ENCODE data around the gene ZFHX3. TPM values are rescaled to one million over a fixed set of nuclear protein-coding genes. Genes with fewer than 3 reads are reported as not detected.
"Not testable (repeated sequence)": the region's sequence is repeated elsewhere in the genome, so short reads cannot be mapped to it uniquely, and the experiment has no call there.

ZFHX3 gene
- total RNA-seq, 2 experiments from 2014 or later = 0.38 to 0.43 TPM

DNA sequence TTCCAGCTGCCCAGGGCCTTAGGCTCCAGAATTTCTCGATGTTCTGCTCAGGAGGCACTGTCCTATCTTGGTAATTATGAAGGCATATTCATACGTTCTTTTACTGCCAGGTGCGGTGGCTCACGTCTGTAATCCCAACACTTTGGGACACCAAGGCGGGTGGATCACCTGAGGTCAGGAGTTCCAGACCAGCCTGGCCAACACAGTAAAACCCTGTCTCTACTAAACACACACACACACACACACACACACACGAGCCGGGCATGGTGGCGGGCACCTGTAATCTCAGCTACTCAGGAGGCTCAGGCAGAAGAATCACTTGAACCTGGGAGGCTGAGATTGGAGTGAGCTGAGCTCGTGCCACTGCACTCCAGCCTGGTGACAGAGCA lies 52.1 kb downstream of the ZFHX3 start:
- H3K4me1 Mint-ChIP-seq; DNase-seq; POLR2A ChIA-PET; H3K36me3 Mint-ChIP-seq (ENCODE audit: low read depth); H3K4me3 Mint-ChIP-seq; H3K27me3 Mint-ChIP-seq; H3K27ac Mint-ChIP-seq; CTCF ChIA-PET: not testable (repeated sequence)
- peaks cover 13% of the 10 kb centered on the region for H3K9me3 Mint-ChIP-seq

DNA sequence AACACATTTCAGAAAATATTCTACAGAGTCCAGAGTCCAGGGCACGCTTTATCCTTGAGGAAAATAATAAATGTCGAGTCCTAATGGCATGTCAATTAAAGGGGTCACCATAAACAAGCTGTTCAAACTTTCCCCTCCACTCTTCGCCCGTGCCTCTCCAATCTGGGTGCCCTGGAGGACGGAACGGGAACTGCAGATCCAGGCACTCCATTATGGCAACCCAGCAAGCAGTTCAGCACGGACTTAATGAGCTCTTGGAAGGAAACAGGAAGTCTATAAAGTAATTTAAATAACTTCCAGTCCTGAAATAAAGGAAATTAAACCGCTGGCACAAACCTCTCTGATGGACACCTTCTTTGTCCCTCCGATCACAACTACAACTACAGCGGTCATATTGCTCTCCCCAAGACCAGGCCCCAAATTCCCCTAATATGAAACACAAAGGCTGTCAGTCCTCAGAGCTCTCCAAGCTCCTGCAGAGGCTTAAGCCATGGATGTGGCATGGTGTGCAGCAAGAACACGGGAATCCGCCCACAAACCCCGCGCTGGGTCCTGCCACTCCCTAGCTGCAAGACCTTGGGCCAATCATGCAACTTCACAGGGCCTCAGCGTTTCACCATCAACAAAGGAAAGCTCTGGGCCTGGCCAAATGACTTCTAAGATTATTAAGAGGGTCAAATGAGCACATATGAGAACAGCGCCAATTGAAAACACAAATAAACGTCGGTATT lies 52.6 kb downstream of the ZFHX3 start:
- Mint-ChIP-seq H3K9me3 (peaks cover 8% of the 10 kb centered on the region), H3K27me3 (no peaks in the 10 kb centered on the region), H3K27ac (no peak overlapping the region), H3K36me3 (ENCODE audit: low read depth) (no peaks in the 10 kb centered on the region), H3K4me3 (no peak overlapping the region), H3K4me1 (no peaks in the 10 kb centered on the region)
- CTCF ChIA-PET = interaction anchor here (2.0 kb wide), 1 partner anchor 138 kb away, joined by 5 read pairs; no protein-coding TSS in a partner anchor
- POLR2A ChIA-PET = no interaction called here
- no peak for DNase-seq

DNA sequence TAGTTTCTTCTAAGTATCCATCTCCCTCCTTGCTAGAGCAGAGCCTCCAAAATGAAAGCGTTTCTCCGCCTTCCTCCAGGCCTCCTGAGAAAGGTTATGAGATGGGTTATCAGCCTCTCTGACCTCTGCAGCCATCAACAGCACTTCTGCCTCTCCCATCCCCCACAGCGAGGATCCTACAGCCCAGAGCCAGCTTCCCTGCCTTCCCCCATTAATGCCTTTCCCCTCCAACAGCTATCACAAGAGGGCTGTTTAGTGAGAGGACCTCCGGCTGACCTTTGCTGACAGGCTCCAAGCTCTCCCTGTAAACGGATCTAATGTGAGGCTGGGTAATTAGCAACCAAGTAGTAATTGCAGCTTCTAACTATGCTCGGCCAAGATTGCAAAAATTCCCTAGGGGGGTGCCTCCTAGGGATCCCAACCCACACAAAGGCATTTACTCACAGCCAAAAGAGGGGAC lies 55.8 kb downstream of the ZFHX3 start:
- no peaks in the 10 kb centered on the region for H3K4me1 Mint-ChIP-seq
- no peak overlapping the region for H3K27ac Mint-ChIP-seq
- no peaks in the 10 kb centered on the region for H3K27me3 Mint-ChIP-seq
- no peaks in the 10 kb centered on the region for H3K36me3 Mint-ChIP-seq (ENCODE audit: low read depth)
- DNase-seq = no peak
- CTCF ChIA-PET = no interaction called here
- POLR2A ChIA-PET = no interaction called here
- H3K9me3 Mint-ChIP-seq = no peaks in the 10 kb centered on the region
- no peak overlapping the region for H3K4me3 Mint-ChIP-seq

DNA sequence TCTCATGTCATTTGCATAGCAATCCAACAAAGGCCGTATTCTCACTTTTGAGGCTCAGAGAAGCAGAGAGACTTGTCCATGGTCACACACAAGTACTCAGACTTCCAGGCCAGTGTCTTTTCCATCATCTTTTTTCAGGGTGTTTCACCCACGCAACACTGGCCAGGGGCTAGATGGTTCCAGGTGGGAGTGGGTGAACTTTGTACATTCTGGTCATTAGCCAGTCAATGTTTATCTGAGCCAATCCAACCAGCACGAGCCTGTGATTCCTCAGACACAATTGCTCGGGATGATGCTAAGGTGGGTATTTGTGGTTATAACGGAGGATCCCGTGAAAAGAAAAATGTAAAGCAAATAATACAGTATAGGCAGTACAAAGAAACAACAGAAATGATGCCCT lies 56.3 kb downstream of the ZFHX3 start:
- H3K27ac Mint-ChIP-seq = no peak overlapping the region
- H3K27me3 Mint-ChIP-seq = no peaks in the 10 kb centered on the region
- ChIA-PET CTCF (no interaction called here), POLR2A (no interaction called here)
- H3K36me3 Mint-ChIP-seq (ENCODE audit: low read depth) = no peaks in the 10 kb centered on the region
- no peak for DNase-seq
- H3K9me3 Mint-ChIP-seq = no peaks in the 10 kb centered on the region
- no peak overlapping the region for H3K4me3 Mint-ChIP-seq
- no peaks in the 10 kb centered on the region for H3K4me1 Mint-ChIP-seq

DNA sequence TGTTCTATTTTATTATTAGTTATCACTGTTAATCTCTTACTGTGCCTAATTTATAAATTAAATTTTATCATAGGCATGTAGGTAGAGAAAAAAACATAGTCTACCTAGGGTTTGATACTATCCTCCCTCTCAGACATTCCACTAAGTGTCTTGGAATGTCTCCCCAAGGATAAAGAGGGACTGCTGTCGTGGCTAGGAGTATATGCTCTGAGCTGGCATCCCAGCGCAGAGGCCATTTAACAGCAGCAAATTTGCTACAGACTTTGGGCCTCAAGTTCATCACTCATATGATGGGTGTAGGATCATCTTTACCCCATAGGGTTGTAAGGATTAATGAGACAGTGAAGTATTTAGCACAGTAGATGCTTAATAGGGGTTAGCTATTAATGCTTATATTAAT lies 56.7 kb downstream of the ZFHX3 start:
- H3K4me1 Mint-ChIP-seq = no peaks in the 10 kb centered on the region
- POLR2A ChIA-PET = no interaction called here
- H3K27me3 Mint-ChIP-seq = no peaks in the 10 kb centered on the region
- H3K36me3 Mint-ChIP-seq (ENCODE audit: low read depth) = no peaks in the 10 kb centered on the region
- DNase-seq = no peak
- H3K4me3 Mint-ChIP-seq = no peak overlapping the region
- H3K27ac Mint-ChIP-seq = no peak overlapping the region
- CTCF ChIA-PET = no interaction called here
- no peaks in the 10 kb centered on the region for H3K9me3 Mint-ChIP-seq

DNA sequence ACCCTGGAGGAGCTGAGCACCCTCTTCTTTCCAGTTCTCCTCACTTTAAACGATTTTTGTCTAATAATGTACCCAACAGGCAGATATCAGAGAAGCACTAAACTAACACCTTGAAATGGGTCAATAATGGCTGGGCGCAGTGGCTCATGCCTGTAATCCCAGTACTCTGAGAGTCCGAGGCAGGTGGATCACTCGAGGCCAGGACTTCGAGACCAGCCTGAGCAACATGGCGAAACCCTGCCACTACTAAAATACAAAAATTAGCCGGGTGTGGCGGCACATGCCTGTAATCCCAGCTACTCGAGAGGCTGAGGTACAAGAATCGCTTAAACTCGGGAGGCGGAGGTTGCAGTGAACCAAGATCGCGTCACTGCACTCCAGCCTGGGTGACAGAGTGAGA lies 57.4 kb downstream of the ZFHX3 start:
- no peak for DNase-seq
- no peaks in the 10 kb centered on the region for H3K9me3 Mint-ChIP-seq
- no peaks in the 10 kb centered on the region for H3K36me3 Mint-ChIP-seq (ENCODE audit: low read depth)
- POLR2A ChIA-PET = interaction anchor here (0.6 kb wide), 1 partner anchor 69 kb away, joined by 3 read pairs; no protein-coding TSS in a partner anchor
- H3K27me3 Mint-ChIP-seq = no peaks in the 10 kb centered on the region
- CTCF ChIA-PET = no interaction called here
- H3K27ac Mint-ChIP-seq = no peak overlapping the region
- H3K4me1 Mint-ChIP-seq = no peaks in the 10 kb centered on the region
- no peak overlapping the region for H3K4me3 Mint-ChIP-seq

DNA sequence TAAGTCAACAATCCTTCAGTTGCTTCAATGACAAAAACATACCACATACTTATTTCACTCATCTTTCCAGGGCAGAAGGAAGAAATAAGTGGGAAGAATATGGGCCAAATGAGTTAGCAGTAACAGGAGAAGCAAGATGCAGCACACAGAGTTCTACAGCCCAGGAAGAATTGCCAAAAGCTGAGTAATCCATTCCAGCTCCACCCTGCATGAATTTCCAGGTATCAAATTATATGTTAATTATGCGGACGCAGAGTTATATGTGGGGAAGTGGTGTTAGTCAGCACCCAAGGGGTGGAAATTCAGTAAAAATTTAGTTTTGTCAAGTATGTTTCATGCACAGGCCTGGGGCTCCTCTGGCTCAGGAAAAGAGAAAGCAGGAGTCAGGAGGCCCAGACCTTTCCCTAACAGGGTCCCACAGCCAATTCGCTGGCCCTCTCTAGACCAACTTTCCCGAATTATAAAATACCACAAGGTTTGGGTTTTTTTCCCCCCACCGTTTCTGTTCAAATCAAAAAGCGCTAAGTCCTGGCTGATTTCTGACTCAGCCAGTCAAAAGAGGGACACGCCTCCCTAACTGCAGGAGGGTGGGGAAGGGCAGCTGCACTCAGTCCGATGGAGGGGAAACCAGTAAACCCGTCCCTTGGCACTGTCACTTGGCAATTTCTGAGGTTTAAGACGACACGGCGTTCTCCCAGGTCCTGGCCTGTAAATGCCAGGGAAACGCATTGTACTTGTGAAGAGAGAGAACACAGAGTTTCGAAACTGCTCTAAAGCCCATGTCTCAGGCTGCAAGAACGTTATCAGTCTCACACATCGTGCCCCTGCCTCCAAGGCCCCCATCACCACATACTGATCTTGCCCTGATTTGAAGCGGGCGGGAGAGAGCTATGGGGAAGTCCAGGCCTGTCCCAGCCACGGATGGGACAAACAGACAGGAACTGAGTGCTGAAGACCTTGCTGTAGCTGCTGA lies 58.1 kb downstream of the ZFHX3 start:
- POLR2A ChIA-PET = interaction anchor here (0.6 kb wide), 1 partner anchor 69 kb away, joined by 3 read pairs; no protein-coding TSS in a partner anchor

DNA sequence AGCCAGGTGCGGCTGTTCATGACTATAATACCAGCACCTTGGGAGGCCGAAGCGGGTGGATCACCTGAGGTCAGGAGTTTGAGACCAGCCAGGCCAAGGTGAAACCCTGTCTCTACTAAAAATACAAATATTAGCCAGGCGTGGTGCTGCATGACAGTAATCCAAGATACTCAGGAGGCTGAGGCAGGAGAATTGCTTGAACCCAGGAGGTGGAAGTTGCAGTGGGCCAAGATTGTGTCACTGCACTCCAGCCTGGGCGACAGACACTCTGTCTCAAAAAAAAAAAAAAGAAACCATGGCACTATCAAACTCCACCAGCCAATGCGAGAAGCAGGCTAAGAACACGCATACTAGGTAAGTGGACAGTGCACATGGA lies 58.7 kb downstream of the ZFHX3 start:
- H3K27me3 Mint-ChIP-seq, POLR2A ChIA-PET: not testable (repeated sequence)

More for the DNA sequence above, 58.1 kb downstream of the ZFHX3 start:
- H3K4me3 Mint-ChIP-seq = no peak overlapping the region
- no peaks in the 10 kb centered on the region for H3K36me3 Mint-ChIP-seq (ENCODE audit: low read depth)
- no peaks in the 10 kb centered on the region for H3K9me3 Mint-ChIP-seq
- DNase-seq = no peak
- CTCF ChIA-PET = no interaction called here
- H3K27ac Mint-ChIP-seq = no peak overlapping the region
- H3K27me3 Mint-ChIP-seq = no peaks in the 10 kb centered on the region
- H3K4me1 Mint-ChIP-seq = no peaks in the 10 kb centered on the region

DNA sequence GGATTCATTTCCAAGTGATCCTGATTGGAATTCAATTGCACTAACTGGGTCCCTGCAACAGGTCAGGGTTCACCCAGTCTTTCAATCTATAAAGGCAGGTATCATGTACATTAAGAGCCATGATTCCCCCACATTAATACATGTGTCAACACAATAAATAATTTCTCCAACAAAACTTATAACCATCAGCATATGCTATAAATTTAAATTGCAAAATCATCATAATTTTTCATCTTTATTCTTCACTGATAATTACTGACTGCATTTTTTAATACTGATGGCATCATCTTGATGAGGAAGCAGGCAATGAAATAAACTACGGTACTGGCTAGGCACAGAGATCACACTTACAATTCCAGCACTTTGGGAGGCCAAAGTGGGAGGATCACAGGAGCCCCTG lies 59.4 kb downstream of the ZFHX3 start:
- Mint-ChIP-seq H3K9me3 (no peaks in the 10 kb centered on the region), H3K27me3 (no peaks in the 10 kb centered on the region), H3K4me3 (no peak overlapping the region), H3K36me3 (ENCODE audit: low read depth) (no peaks in the 10 kb centered on the region), H3K4me1 (no peaks in the 10 kb centered on the region), H3K27ac (no peak overlapping the region)
- ChIA-PET CTCF (no interaction called here), POLR2A (no interaction called here)
- no peak for DNase-seq

More for the DNA sequence above, 58.7 kb downstream of the ZFHX3 start:
- H3K27ac Mint-ChIP-seq; H3K9me3 Mint-ChIP-seq; H3K4me3 Mint-ChIP-seq; H3K36me3 Mint-ChIP-seq (ENCODE audit: low read depth); DNase-seq; CTCF ChIA-PET; H3K4me1 Mint-ChIP-seq: not testable (repeated sequence)

DNA sequence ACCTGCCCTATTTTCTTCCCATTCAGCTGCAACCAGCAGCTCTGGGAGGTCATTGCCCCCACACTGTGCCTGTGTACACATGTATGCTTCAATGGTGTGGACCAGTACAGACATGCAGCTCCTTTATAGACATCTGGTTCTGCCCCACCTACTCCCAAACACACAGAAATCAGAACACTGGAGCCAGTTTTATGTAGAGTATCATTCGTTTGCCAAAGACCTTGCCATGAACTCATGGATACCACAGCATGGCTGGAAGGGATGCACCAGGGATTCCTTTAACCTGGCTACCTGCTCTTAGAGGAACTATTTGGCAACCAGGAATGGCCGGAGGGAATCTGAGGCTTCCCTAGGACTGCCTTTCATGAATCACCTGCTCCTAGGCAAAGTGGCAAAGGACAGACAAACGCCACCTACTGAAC lies 60.4 kb downstream of the ZFHX3 start:
- Mint-ChIP-seq H3K4me1 (no peaks in the 10 kb centered on the region), H3K27ac (no peak overlapping the region), H3K36me3 (ENCODE audit: low read depth) (no peaks in the 10 kb centered on the region), H3K4me3 (no peak overlapping the region), H3K27me3 (no peaks in the 10 kb centered on the region), H3K9me3 (no peaks in the 10 kb centered on the region)
- ChIA-PET CTCF (no interaction called here), POLR2A (no interaction called here)
- no peak for DNase-seq

DNA sequence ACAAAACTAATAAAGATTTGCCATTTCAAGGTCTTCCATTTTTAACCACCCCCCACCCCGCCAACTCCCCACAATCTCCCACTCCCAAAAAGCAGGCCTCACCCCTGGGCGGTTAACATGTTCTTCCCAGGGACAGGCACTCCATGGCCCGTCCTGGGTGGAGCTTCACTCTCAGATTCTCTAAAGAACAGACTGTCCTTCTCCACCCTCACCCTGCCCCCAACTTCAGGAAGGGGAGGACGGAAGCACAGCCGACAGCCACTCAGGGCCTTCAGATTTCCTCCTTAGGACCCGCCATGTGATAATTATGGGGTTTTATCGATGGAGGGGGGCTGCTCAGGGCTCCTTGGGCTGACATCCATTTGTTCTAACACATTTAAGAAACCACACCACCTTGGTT lies 61.9 kb downstream of the ZFHX3 start:
- no peak overlapping the region for H3K27ac Mint-ChIP-seq

DNA sequence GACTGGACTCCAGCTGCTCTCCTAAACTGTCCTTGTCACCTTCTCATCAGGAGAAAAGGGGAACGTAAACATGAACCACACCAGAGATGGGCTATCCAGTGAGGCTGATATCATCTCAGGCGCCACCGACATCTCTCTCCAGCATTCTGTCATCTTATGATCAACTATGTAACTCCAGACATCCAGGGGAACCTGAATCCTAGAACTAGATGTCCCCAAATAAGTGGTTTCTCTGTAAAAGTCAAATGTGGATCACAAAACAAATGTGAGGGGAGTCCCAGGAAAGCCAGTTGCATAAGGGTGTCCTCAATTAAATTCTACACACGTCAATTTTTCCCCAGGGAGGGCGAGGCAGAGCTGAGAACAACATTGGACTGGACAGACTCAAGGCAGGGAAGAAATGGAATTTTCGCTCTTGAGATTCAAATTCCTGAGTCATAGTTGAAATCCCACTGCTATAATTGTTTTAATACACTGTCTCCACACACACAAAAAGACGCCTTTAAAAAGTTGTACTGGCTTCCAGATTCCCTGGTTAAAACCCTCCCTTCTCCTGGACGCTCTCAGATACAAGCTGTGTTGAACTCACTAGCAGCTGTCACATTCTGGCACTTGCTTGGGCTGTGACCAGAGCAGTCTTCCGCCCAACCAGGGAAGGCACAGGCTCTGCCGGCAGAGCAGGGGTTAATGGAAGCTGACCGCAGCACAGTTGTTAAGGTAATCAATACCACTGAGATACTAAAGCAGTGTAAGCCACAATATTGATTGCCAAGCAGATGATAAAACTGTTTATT lies 62.6 kb downstream of the ZFHX3 start:
- no peak for DNase-seq
- ChIA-PET POLR2A (no interaction called here), CTCF (no interaction called here)
- H3K27me3 Mint-ChIP-seq = no peaks in the 10 kb centered on the region
- H3K4me3 Mint-ChIP-seq = no peak overlapping the region
- no peak overlapping the region for H3K27ac Mint-ChIP-seq
- no peaks in the 10 kb centered on the region for H3K4me1 Mint-ChIP-seq
- H3K9me3 Mint-ChIP-seq = no peaks in the 10 kb centered on the region
- H3K36me3 Mint-ChIP-seq (ENCODE audit: low read depth) = no peaks in the 10 kb centered on the region

More for the DNA sequence above, 61.9 kb downstream of the ZFHX3 start:
- CTCF ChIA-PET = no interaction called here
- Mint-ChIP-seq H3K9me3 (no peaks in the 10 kb centered on the region), H3K4me1 (no peaks in the 10 kb centered on the region), H3K4me3 (no peak overlapping the region), H3K36me3 (ENCODE audit: low read depth) (no peaks in the 10 kb centered on the region), H3K27me3 (no peaks in the 10 kb centered on the region)
- no peak for DNase-seq
- POLR2A ChIA-PET = no interaction called here

DNA sequence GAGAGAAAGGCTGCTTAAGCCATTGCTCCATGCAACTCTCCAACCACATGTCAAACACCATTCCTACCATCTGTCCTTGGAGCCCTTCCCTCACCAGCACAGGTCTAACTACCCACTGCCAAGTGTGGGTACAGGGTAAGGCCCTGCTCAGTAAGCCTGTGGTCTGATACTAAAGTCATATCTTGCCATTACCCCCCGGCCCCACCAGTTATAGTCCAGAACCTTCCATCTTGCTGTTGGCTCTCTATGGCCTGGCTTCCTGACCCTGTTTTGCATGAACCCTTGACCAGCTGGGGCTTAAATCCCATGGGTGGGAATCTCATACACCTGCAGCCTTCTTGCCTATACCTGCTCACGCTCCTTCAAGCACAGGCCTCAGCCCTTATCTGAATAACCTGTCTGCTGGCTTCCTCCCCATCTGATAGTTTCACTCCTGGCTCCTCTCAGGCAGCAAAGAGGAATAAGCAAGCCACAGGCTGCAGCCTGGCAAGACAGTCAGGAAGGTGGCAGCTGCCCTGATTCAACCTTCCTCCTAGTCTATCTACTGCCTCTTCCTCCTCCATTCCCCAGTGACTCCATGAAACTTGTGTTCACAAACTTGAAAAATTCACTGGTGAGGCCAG lies 64.1 kb downstream of the ZFHX3 start:
- no peaks in the 10 kb centered on the region for H3K27me3 Mint-ChIP-seq
- no peak overlapping the region for H3K4me3 Mint-ChIP-seq
- ChIA-PET CTCF (no interaction called here), POLR2A (no interaction called here)
- H3K36me3 Mint-ChIP-seq (ENCODE audit: low read depth) = no peaks in the 10 kb centered on the region
- H3K4me1 Mint-ChIP-seq = no peaks in the 10 kb centered on the region
- no peak overlapping the region for H3K27ac Mint-ChIP-seq
- H3K9me3 Mint-ChIP-seq = no peaks in the 10 kb centered on the region
- DNase-seq = no peak

All from activated CD4-positive, alpha-beta memory T cell treated with anti-CD3 and anti-CD28 coated beads, Interleukin-2, amount 10 ng/mL, durations not matched to agents 7 days and 5 days (primary cell).